COLO668 (cell line): ENCODE measurements around the gene PMAIP1.

ENCODE experiments used
- DNase-seq: peaks from one replicate; lab custom pipeline; 2025; ENCODE audit not compliant: unreplicated experiment; lab: John Stamatoyannopoulos, UW

The PMAIP1 gene

DNA sequence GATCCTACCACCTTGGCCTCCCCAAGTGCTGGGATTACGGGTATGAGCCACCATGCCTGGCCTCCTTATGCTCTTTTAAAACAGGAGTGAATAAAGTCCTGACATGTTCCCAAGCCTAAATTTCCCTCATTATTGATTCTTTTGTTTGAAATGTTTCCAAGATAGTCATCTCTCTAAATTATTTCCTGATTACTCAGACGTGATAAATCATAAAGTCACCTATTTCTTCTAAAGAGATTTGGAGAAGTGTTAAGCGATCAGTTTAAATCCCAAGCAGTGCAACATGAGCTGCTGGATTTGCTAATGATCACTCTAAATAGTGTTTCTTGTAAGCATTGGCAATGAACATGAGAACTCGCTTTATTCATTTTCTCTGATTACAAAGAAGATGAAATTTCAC is 51.8 kb downstream of the PMAIP1 start:
- DNase-seq: no peak

DNA sequence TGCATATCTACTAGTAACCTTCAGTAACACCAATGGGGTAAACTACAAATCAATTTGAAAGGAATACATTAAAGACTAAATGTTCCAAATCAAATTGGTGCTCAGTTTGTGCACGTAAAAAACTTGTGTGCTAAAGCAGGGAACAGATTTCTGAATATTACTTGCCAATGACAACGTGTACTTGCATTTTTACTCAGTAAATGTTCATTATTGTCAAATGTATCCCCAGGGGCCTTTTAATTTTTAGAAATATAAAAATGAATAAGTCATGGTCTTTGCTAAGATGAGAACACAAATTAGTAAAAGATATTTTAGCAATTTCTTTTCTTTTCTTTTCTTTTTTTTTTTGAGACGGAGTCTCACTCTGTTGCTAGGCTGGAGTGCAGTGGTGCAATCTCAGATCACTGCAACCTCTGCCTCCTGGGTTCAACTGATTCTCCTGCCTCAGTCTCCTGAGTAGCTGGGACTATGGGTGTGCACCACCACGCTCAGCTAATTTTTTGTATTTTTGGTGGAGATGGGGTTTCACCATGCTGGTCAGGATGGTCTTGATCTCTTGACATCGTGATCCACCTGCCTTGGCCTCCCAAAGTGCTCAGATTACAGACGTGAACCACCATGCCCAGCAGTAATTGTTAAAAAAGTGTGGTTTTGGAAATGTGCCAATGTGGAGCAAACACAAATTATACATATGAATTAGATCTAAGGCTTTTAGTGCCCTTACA is 52.6 kb downstream of the PMAIP1 start:
- DNase-seq: no peak
